Activated T-cell treated with anti-CD3 and anti-CD28 coated beads for 24 hours (primary cell): ENCODE results near the gene TTLL8.
"Not testable (repeated sequence)": the region's sequence is repeated elsewhere in the genome, so short reads cannot be mapped to it uniquely, and the experiment has no call there.

Source experiments
- DNase-seq: peaks from one replicate; pipeline ENCODE4 v3.0.0-alpha.2; 2020; ENCODE audit warnings: low read depth

The TTLL8 gene

GRCh38 chr22:50000587-50001387 is 57.3 kb downstream of the TTLL8 start:
- DNase-seq, result no peak

DNA sequence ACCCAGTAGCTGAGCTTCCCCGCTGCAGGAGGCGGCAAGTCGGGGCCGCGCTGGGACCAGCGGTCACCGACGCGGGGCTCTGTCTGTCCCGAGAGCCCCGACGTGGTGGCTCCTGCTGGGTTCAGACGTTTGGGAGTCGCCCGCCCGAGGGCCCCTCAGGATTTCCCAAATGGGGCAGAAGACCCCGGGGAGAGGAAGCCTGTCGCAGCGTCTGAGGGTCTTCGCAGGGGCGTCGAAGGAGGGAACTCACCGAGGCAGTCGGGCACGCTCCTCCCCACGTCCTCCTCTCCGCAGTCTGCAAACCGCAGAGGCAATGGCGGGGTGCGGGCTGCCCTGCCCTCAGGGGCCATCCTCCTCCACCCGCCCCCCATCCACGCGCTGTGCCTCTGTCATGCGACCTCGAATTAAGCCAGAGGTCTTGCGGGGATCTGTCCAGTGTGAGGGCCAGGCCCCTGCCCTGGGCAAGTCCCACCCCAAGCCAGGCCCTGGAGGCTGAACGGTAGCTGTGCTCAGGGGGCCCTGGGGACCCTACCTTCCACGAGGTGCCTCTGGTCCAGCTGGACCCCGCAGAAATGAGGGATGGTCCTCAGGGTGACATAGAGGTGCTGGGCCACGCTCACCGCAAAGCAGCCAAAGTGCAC is 58.0 kb downstream of the TTLL8 start:
- no peak for DNase-seq

- DNase-seq, result no peak
These were observed 58.8 kb downstream of the TTLL8 start for GRCh38 chr22:49999063-49999945.

DNA sequence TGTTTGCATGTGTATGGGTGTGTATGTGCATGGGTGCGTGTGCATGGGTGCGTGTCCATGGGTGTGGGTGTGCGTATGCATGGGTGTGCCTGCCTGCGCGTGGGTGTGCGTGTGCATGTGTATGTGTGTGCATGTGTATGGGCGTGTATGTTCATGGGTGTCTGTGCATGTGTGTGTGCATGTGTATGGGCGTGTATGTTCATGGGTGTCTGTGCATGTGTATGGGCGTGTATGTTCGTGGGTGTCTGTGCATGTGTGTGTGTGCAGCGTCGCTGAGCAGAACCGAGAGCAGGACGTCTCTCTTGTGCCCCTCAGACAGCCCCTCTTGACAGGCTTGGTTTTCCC is 59.4 kb downstream of the TTLL8 start:
- no peak for DNase-seq

DNA sequence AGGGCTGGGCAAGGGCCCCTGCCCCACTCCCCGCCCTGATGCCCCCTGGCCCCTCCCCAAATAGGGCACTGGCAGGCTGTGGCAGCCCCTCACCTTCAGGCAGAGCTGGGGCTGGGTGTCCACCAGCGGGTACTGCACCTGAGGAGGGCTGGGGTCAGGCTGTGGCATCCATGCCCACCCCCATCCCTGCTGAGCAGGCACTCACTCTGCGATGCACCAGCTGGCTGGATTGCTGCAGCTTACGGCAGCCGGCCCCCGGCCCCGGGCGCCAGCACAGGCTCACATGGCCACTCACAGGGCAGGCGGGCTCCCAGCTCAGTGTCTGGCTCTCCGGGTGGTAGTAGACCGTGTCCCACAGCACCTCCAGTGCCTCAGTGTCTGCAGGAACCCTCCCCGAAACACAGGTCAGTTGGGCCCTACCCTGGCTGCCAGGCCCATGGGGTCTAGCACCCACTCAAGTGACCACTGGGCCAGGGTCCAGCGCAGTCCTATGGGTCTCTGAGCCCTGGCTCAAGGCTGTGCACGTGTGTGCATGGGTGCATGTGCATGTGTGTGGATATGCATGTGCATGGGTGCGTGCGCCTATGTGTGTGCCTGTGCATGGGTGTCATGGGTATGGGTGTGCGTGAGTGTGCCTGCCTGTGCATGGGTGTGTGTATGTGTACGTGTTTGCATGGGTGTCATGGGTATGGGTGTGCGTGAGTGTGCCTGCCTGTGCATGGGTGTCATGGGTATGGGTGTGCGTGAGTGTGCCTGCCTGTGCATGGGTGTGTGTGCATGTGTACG is 60.0 kb downstream of the TTLL8 start:
- no peak for DNase-seq

DNA sequence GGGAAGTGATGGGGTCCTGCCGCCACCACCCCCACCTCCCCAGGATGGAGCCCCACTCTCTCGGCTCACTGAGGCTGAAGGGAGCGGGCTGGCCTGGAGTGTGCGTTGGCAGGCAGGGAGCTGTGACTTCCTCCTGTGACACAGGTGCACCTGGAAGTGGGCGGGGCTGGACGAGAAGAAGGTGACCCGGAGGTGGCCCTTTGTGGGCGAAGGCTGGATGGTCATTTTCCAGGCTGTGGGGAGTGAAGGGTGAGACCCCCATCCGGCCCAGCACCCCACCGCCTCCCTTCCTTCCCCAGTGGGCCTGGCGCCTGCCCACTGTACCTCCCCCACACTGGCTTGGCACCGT is 60.9 kb downstream of the TTLL8 start:
- no peak for DNase-seq

DNA sequence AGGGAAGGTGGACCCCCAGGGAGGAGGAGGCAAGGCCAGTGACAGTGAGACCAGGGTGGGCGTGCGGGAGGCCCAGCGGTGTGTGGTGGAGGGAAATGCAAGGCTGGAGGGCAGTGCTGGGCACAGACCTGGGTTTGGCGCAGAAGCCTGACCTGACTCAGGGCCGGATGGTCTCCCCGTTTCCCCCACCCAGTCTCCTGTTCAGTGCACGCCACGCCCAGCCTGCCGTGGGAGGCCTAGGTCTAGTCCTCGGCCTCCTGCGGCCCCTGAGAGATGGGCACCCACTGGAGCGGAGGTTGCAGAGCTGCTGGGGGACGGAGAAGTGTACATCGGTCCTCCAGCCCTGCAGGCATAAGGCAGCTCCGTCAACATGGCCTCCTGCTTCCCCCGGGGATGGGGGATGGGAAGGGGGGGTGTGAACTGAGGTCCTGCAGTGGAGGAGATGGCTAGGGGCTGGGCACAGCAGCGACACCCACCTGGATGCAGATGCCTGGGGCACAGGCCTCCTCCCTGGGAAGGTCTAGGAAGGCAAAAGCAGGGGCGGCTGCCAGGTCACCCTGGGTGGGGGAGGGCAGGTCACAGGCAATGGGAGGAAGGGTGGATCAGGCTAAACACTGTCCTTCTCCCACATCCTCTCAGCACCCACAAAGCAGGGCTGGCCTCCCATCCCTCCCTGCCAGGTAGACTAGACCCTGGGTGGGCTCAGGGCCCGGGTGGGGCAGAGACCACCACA is 61.4 kb downstream of the TTLL8 start:
- DNase-seq, result no peak

GRCh38 chr22:49996119-49996517 is 62.0 kb downstream of the TTLL8 start:
- DNase-seq, result no peak

DNA sequence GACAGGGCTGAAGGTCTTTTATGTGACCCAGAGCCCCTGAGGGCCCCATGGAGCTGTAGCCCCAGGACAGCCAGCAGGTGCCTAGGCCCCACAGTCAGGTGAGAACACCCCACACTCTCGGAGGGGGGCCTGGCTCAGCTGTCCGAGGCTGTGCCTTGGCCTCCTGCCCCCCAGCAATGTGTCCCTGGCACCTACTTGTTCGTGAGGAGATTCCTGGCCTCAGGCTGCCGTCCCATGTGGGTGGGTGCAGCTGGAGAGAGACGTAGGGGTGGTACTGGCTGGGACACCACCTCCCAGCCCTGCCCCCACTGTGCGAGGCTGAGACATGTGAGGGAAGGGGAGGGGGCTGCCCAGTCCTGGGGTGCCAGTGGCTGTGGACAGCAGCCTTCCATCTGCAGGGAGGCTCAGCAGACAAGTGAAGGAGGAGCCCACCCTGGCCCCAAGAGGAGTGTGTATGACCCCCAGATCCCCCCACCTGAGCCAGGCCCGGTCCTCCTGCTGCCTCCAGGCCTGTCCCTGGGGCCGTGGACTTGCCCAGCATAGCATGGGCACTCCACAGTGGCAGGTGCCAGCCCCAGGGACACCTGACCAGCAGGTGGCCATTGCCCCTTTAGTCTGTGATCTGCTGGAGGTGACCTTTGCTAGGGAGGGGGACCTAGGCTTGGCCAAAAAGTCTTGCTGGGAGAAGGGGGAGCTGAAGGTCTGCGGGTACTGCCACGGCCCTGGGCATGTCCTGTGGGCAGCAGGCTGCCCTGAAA is 62.6 kb downstream of the TTLL8 start:
- no peak for DNase-seq

GRCh38 chr22:49995041-49995360 is 63.1 kb downstream of the TTLL8 start:
- DNase-seq, result no peak

DNA sequence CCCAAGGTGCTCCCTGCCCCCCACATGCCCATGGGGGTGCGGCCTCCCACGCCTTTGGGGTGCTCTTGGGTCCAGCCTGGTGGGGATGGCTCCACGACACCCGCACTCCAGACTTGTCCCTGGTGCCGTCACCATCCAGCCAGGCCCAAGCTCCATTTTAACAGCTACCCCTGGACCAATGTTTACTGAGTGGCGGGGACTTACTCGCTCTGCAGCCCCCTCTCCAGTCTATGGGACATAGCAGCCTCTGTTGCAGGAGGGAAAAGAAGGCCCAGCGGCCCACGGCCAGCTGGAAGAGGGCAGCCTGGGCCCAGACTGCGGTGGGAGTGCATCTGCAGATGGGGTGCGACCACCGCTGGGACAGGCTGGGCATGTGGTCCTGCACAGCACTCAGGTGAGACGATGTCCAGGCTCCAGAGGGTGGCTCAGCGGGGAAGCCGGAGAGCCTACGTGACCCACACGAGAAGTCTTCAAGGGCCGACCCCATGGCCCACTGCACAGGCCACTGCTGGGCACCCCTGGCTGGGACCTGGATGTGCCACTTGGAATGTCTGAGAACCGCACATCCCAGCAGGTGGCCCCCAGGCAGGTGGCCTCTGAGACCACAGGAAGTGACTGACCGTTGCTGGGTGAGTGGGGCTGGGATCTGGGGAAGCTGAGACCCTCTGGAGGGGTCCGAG is 63.6 kb downstream of the TTLL8 start:
- no peak for DNase-seq

DNA sequence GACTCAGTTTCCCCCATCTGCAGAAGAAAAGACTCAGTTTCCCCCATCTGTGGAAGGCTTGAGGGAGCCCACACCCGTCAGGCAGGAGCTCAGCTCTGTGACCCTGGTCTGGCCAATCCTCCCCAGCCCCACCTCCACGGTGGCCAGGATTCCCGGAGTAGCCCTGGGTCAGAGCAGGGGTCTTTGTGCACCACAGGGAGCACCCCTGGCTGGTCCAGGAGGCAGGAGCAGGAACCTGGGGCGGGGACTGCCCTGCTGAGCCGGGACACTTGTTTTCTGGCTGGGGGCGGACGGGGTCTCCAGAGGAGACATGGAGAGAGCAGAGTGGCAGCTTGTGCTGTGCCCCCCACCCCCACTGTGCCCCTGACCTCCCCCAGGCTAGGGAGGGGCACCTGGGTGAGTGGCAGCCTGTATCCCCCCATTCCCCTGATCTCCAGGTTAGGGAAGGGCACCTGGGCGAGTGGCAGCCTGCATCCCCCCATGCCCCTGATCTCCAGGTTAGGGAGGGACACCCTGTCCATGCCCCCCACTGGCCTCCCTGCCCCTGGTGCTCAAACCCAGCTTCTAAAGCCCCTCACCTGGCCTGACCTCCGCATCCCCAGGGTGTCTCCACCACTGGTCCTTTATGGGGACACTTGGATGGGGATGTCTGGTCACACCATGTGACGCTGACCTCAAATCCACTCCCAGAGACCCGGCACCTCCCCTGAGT is 64.3 kb downstream of the TTLL8 start:
- no peak for DNase-seq

DNA sequence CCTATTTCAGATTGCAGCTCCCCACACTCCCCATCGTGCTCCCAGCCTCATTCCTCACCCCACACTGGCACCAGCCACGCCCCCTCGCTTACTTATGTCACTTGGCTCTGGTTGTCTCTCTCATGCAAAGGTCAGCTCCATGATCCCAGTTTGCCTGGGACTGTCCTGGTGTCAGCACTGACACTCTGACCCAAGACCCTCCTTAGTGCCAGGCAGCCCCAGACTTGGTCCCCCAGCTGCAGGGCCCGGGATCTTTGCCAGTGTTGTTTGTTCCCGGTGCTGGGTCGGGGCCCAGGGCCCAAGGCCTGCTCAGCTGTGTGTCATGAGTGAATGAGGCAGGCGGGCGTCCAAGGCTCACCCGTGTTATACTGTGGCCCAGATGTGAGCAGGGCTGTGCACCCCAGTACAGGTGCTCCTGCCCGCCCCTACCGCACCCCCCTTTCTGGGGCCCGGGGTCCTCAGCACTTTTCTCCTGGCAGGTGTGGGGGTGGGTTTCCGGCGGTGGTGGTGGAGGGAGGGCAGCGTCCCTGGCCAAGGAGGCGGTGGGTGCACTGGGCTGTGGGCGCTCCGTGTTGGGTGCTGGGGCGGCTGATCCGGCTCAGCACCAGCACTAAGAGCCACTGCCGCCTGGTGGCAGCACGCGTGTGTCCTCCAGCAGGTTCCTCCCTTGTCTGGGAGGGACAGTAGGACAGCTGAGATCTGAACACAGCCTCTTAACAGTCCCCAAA is 65.0 kb downstream of the TTLL8 start:
- peak; percentile 61 for DNase-seq

DNA sequence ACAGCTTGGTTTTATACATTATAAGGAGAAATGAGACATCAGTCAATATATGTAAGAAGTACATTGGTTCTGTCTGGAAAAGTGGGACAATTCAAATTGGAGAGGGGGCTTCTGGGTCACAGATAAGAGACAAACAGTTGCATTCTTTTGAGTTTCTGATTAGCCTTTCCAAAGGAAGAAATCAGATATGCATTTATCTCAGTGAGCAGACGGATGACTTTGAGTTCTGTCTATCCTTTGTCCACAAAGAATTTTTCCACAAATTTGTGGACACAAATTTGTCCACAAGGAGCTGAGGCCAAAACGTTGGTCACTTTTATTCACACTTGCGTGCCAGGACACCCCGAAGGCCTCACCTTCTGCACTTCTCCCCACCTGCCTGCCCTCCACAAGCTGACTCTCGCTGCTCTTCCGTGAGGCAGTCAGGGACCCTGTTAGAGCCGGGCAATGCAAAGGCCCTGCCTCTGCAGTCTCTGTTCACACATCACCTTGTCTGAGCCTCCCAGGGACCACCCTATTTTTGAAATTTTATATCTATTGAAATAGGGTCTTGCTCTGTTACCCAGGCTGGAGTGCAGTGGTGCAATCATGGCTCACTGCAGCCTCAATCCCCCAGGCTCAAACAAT is 66.1 kb downstream of the TTLL8 start:
- no peak for DNase-seq

DNA sequence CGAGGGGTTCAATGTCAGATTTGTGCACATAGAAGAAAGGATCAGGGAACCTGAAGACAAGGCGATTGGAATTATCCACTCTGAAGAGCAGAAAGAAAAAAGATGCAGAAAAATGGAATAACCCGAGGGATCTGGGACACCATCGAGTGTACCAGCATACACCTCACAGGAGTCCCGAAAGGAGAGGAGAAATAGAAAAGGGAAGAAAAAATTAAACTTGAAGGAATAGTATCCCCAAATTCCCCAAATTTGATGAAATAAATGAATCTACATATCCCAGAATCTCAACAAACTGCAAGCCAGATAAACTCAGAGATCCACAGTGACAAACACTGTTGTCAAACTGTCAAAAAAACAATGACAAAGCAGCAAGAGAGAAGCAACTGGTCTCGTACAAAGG is 66.9 kb downstream of the TTLL8 start:
- no peak for DNase-seq

DNA sequence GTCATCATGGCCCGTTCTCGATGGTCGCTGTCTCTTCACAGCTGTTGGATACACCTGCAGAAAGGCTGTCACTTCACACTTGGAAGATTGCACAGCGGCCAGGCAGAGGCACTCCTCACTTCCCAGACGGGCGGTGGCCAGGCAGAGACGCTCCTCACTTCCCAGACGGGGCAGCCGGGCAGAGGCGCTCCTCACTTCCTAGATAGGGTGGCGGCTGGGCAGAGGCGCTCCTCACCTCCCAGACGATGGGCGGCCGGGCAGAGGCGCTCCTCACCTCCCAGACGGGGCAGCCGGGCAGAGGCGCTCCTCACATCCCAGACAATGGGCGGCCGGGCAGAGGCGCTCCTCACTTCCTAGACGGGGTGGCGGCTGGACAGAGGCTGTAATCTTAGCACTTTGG is 68.3 kb downstream of the TTLL8 start:
- not testable (repeated sequence) for DNase-seq

- no peak for DNase-seq
These were observed 71.8 kb downstream of the TTLL8 start for GRCh38 chr22:49986325-49986724.
